ENCODE data around the gene NEK7. TPM values are rescaled to one million over a fixed set of nuclear protein-coding genes. Genes with fewer than 3 reads are reported as not detected.

The NEK7 gene
- total and polyA plus RNA-seq, 9 of the 15 experiments (the other 6 are each of a cell fraction or from before 2014, with no cell fraction given), result 8.5 to 37.3 (median 27.7) TPM

DNA sequence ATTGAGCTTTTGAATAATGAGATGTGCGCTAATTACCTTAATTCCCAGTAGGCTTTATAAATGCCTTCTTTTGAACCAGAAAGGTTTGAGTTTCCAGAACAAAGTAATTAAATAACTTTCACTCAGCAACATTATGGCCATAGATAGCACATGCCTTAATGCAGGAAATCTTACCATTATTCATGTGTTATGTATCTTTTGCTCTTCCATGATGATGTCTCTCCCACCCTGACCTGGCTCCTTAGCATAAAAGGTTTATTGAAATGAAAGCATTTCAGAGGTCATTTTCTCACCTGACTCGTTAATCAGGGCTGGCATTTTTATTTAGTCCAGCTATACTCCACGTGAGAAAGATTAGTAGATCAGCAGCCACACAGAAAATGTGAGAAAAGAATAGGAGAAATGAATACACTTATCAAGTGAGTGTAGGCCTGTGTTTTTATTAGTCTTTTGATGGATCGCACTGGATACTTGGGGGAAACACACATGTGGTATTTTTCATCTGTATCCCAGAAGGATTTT lies 203.5 kb downstream of the NEK7 start:
- BruUV-seq (replicated peaks), result no TSS peak
- Histone ChIP-seq H3K9me1 (ENCODE audit: control insufficient read depth, insufficient read depth, low read length) (no peaks in the 10 kb centered on the region), H3K4me2 (ENCODE audit: insufficient read depth, low read length) (no peak overlapping the region), H3K79me2 (ENCODE audit: control insufficient read depth, insufficient read depth, low read length) (no peaks in the 10 kb centered on the region), H3K4me1 (replicated peaks in 1 of 2; ENCODE audit: control insufficient read depth in 2 of 2, insufficient read depth in 2 of 2, low read length in 2 of 2) (no peaks in the 10 kb centered on the region), H4K20me1 (replicated peaks; ENCODE audit: control insufficient read depth, insufficient read depth, low read length) (no peaks in the 10 kb centered on the region), H3K4me3 (no peak overlapping the region), H3K27ac (ENCODE audit: extremely low read depth, low read depth, low read length) (no peak overlapping the region), H3K9ac (ENCODE audit: insufficient read depth in 1 of 2, low read depth in 2 of 2, low read length in 2 of 2) (no peak overlapping the region), H3K36me3 (ENCODE audit: control insufficient read depth, insufficient read depth, low read length) (no peaks in the 10 kb centered on the region), H3K27me3 (ENCODE audit: control insufficient read depth in 2 of 2, insufficient read depth in 2 of 2, low read length in 2 of 2) (no peaks in the 10 kb centered on the region), H3K9me3 (replicated peaks; ENCODE audit: control insufficient read depth, insufficient read depth, low read depth, low read length) (no peaks in the 10 kb centered on the region), H2AFZ (ENCODE audit: low read depth, low read length) (no peak overlapping the region)
- DNase-seq (ENCODE audit: extremely low read depth in 1 of 4, low spot score in 3 of 4) (no peak), FAIRE-seq (no peak), ATAC-seq (no peak)
- intact Hi-C loops (cut with micrococcal nuclease) (no loop called here), in situ Hi-C loops (cut with MboI) (no loop called here)
- ChIA-PET POLR2A (no interaction called here), CTCF (ENCODE audit: low intra/inter-chr PET ratio) (no interaction called here)
- TF ChIP-seq, protein P1, sequence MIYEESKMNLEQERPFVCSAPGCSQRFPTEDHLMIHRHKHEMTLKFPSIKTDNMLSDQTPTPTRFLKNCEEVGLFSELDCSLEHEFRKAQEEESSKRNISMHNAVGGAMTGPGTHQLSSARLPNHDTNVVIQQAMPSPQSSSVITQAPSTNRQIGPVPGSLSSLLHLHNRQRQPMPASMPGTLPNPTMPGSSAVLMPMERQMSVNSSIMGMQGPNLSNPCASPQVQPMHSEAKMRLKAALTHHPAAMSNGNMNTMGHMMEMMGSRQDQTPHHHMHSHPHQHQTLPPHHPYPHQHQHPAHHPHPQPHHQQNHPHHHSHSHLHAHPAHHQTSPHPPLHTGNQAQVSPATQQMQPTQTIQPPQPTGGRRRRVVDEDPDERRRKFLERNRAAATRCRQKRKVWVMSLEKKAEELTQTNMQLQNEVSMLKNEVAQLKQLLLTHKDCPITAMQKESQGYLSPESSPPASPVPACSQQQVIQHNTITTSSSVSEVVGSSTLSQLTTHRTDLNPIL (CRISPR knock-in tag; IDR thresholded peaks at IDR 0.05), result no peak
- TF ChIP-seq MIER1 (IDR thresholded peaks at IDR 0.05; ENCODE audit: low read depth) (no peak), RHOXF2B (CRISPR knock-in tag; conservative IDR thresholded peaks at IDR 0.05) (no peak), ZNF586 (CRISPR knock-in tag; conservative IDR thresholded peaks at IDR 0.05) (no peak), NRF1 (conservative IDR thresholded peaks at IDR 0.05 in 1 of 2, IDR thresholded peaks at IDR 0.05 in 1 of 2) (no peak), KDM4B (IDR thresholded peaks at IDR 0.05; ENCODE audit: borderline replicate concordance in 2 of 2, low read depth in 1 of 2) (no peak), RNF2 (IDR thresholded peaks at IDR 0.05) (no peak), ZNF134 (CRISPR knock-in tag; conservative IDR thresholded peaks at IDR 0.05) (no peak)
- TF ChIP-seq, protein P2, sequence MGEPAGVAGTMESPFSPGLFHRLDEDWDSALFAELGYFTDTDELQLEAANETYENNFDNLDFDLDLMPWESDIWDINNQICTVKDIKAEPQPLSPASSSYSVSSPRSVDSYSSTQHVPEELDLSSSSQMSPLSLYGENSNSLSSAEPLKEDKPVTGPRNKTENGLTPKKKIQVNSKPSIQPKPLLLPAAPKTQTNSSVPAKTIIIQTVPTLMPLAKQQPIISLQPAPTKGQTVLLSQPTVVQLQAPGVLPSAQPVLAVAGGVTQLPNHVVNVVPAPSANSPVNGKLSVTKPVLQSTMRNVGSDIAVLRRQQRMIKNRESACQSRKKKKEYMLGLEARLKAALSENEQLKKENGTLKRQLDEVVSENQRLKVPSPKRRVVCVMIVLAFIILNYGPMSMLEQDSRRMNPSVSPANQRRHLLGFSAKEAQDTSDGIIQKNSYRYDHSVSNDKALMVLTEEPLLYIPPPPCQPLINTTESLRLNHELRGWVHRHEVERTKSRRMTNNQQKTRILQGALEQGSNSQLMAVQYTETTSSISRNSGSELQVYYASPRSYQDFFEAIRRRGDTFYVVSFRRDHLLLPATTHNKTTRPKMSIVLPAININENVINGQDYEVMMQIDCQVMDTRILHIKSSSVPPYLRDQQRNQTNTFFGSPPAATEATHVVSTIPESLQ (CRISPR knock-in tag; IDR thresholded peaks at IDR 0.05), result no peak
- TF ChIP-seq, protein P3, sequence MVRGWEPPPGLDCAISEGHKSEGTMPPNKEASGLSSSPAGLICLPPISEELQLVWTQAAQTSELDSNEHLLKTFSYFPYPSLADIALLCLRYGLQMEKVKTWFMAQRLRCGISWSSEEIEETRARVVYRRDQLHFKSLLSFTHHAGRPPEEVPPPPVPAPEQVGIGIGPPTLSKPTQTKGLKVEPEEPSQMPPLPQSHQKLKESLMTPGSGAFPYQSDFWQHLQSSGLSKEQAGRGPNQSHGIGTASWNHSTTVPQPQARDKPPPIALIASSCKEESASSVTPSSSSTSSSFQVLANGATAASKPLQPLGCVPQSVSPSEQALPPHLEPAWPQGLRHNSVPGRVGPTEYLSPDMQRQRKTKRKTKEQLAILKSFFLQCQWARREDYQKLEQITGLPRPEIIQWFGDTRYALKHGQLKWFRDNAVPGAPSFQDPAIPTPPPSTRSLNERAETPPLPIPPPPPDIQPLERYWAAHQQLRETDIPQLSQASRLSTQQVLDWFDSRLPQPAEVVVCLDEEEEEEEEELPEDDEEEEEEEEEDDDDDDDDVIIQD (CRISPR knock-in tag; IDR thresholded peaks at IDR 0.05), result no peak
- TF ChIP-seq, protein P4, sequence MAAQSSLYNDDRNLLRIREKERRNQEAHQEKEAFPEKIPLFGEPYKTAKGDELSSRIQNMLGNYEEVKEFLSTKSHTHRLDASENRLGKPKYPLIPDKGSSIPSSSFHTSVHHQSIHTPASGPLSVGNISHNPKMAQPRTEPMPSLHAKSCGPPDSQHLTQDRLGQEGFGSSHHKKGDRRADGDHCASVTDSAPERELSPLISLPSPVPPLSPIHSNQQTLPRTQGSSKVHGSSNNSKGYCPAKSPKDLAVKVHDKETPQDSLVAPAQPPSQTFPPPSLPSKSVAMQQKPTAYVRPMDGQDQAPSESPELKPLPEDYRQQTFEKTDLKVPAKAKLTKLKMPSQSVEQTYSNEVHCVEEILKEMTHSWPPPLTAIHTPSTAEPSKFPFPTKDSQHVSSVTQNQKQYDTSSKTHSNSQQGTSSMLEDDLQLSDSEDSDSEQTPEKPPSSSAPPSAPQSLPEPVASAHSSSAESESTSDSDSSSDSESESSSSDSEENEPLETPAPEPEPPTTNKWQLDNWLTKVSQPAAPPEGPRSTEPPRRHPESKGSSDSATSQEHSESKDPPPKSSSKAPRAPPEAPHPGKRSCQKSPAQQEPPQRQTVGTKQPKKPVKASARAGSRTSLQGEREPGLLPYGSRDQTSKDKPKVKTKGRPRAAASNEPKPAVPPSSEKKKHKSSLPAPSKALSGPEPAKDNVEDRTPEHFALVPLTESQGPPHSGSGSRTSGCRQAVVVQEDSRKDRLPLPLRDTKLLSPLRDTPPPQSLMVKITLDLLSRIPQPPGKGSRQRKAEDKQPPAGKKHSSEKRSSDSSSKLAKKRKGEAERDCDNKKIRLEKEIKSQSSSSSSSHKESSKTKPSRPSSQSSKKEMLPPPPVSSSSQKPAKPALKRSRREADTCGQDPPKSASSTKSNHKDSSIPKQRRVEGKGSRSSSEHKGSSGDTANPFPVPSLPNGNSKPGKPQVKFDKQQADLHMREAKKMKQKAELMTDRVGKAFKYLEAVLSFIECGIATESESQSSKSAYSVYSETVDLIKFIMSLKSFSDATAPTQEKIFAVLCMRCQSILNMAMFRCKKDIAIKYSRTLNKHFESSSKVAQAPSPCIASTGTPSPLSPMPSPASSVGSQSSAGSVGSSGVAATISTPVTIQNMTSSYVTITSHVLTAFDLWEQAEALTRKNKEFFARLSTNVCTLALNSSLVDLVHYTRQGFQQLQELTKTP (IDR thresholded peaks at IDR 0.05; ENCODE audit: low read depth in 1 of 2, partially characterized antibody in 2 of 2), result no peak
- 17% methylated on average over 4 of the region's 4 CpGs for WGBS (ENCODE audit: insufficient coverage, low coverage, missing lambda C conversion rate)
